Stimulated activated naive CD4-positive, alpha-beta T cell treated with Interleukin-2 at 50 U/mL for 16 hours (primary cell): ENCODE results near the gene LRTM2.
"Not testable (repeated sequence)": the region's sequence is repeated elsewhere in the genome, so short reads cannot be mapped to it uniquely, and the experiment has no call there.

Source experiments
- DNase-seq: peaks from one replicate; lab custom pipeline; 2025; lab: John Stamatoyannopoulos, UW

LRTM2 gene

GRCh38 chr12:1811281-1811947, 9.0 kb upstream of the LRTM2 start:
- DNase-seq, result peak; percentile 53

- DNase-seq, result no peak
Measured at GRCh38 chr12:1811948-1812291, 8.4 kb upstream of the LRTM2 start.

GRCh38 chr12:1812650-1813302, 7.6 kb upstream of the LRTM2 start:
- DNase-seq, result no peak

- DNase-seq, result no peak
Measured at GRCh38 chr12:1814266-1814665, 6.1 kb upstream of the LRTM2 start.

GRCh38 chr12:1815108-1815507, 5.3 kb upstream of the LRTM2 start:
- no peak for DNase-seq

GRCh38 chr12:1815814-1816729, 4.3 kb upstream of the LRTM2 start:
- no peak for DNase-seq

GRCh38 chr12:1816730-1817348, 3.5 kb upstream of the LRTM2 start:
- DNase-seq, result no peak

- DNase-seq, result not testable (repeated sequence)
Measured at GRCh38 chr12:1817928-1818327, 2.4 kb upstream of the LRTM2 start.

- DNase-seq, result no peak
Measured at GRCh38 chr12:1819050-1819449, 1.3 kb upstream of the LRTM2 start.

- DNase-seq, result no peak
Measured at GRCh38 chr12:1819571-1819970, 794 bp upstream of the LRTM2 start.

GRCh38 chr12:1820896-1821291, 529 bp downstream of the LRTM2 start:
- DNase-seq, result no peak

GRCh38 chr12:1821805-1822204, 1.4 kb downstream of the LRTM2 start:
- no peak for DNase-seq

- DNase-seq, result no peak
Measured at GRCh38 chr12:1822699-1823098, 2.3 kb downstream of the LRTM2 start.

- DNase-seq, result no peak
Measured at GRCh38 chr12:1823237-1823636, 2.9 kb downstream of the LRTM2 start.

- no peak for DNase-seq
Measured at GRCh38 chr12:1825382-1826102, 5.2 kb downstream of the LRTM2 start.

- DNase-seq, result no peak
Measured at GRCh38 chr12:1826401-1826800, 6.0 kb downstream of the LRTM2 start.

- DNase-seq, result no peak
Measured at GRCh38 chr12:1826867-1827705, 6.7 kb downstream of the LRTM2 start.

- no peak for DNase-seq
Measured at GRCh38 chr12:1827826-1828805, 7.8 kb downstream of the LRTM2 start.

GRCh38 chr12:1828856-1829255, 8.5 kb downstream of the LRTM2 start:
- DNase-seq, result no peak
